RWPE2 (cell line): ENCODE results near the gene RARG.
"Not testable (repeated sequence)": the region's sequence is repeated elsewhere in the genome, so short reads cannot be mapped to it uniquely, and the experiment has no call there.

ENCODE experiments used
- ATAC-seq: fragments of 200-7000 bp; cut with Tn5 transposase; 3 replicates; pipeline ENCODE4 v1.9.1; 2021; ENCODE audit warnings: low read depth
- DNase-seq: peaks from one replicate; pipeline ENCODE4 v3.0.0-alpha.2; 2020; ENCODE audit warnings: low spot score
- H3K27ac ChIP-seq: fragments of 450-650 bp; 2 replicates; pipeline ENCODE4 v1.5.1; 2017; ENCODE audit warnings: mild to moderate bottlenecking; ENCODE audit not compliant: poor library complexity, severe bottlenecking
- H3K27me3 ChIP-seq: fragments of 250-450 bp; sonication (Bioruptor Pico); 2 replicates; pipeline ENCODE4 v1.5.1; 2021; ENCODE audit warnings: mild to moderate bottlenecking, moderate library complexity; ENCODE audit not compliant: insufficient read depth, poor library complexity, severe bottlenecking
- H3K36me3 ChIP-seq: fragments of 250-450 bp; sonication (Bioruptor Pico); 2 replicates; pipeline ENCODE4 v1.5.1; 2020; ENCODE audit warnings: low read depth, mild to moderate bottlenecking, moderate library complexity
- H3K4me1 ChIP-seq: fragments of 250-450 bp; sonication (Bioruptor Pico); 2 replicates; pipeline ENCODE4 v1.5.1; 2021; ENCODE audit warnings: mild to moderate bottlenecking, moderate library complexity; ENCODE audit not compliant: insufficient read depth, poor library complexity, severe bottlenecking
- H3K4me3 ChIP-seq: fragments of 250-450 bp; sonication (Bioruptor Pico); 2 replicates; pipeline ENCODE4 v1.5.1; 2021; ENCODE audit warnings: mild to moderate bottlenecking, moderate library complexity; ENCODE audit not compliant: severe bottlenecking
- H3K9me3 ChIP-seq: fragments of 250-450 bp; sonication (Bioruptor Pico); 2 replicates; pipeline ENCODE4 v1.5.1; 2021; ENCODE audit warnings: mild to moderate bottlenecking, moderate library complexity; ENCODE audit not compliant: severe bottlenecking
- TF ChIP-seq, protein P1 (sequence below): fragments of 450-650 bp; IDR thresholded peaks from one replicate; pipeline ENCODE4 v1.5.1; 2017; ENCODE audit warnings: mild to moderate bottlenecking, moderate library complexity; ENCODE audit not compliant: poor library complexity, severe bottlenecking

RARG gene

DNA sequence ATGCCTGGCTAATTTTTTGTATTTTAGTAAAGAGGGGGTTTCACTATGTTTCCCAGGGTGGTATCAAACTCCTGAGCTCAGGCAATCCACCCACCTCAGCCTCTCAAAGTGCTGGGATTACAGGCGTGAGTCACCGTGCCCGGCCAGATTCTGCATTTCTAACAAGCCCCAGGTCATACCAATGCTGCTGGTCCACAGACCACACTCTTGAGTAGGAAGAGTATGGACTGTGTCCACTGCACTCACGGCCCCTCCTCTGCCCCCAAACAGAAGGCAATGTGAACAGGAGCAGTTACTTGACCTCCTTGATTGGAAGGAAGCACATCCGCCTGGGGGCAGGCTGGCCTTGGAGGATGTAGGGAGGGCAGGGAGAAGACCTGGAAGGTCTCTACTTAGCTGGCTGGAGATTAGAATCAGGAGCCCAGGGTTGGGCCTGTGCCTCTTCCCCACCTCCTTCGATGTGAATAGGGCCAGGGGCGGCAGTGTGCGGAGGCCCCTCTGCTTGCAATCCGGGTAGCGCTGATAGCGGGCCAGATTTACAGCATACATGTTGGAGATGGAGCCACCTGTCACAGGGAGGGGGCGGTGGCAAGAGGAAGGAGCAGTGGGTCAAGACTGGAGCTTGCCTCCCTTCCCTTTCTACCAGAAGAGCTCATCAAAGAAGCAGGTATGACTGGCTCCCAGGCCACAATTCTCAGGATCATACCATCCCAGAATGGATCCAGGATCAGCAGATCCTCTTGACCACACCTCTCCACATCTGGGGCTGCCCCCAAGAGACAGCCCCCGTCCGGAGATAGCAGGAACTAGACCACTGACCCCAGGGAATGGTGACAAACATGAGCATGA lies 60.9 kb downstream of the RARG start:
- no peak overlapping the region for H3K27ac ChIP-seq
- H3K9me3 ChIP-seq: no peaks in the 10 kb centered on the region
- DNase-seq: no peak

DNA sequence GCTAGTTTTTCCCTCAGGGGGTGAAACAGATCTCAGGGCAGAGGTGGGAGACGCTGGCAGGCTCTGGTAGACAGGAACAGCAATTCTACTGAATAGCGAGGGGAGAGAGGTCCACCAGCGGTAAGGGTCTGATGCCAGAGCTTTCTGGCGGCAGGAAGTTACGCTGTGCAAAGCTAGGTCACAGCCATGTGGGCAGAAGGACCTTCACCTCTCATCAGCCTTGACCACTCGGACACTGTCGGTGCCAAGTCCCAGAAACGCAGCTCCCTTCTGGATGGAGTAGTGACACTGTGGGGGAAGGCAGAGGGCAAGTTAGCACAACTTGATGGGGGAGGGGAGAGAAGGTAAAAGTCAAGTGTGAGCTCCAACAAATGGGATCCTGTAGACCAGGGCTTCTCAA lies 61.8 kb downstream of the RARG start:
- no peak overlapping the region for H3K4me3 ChIP-seq
- H3K36me3 ChIP-seq: no peaks in the 10 kb centered on the region
- ATAC-seq (no peak), DNase-seq (no peak)
- TF ChIP-seq, protein P1, sequence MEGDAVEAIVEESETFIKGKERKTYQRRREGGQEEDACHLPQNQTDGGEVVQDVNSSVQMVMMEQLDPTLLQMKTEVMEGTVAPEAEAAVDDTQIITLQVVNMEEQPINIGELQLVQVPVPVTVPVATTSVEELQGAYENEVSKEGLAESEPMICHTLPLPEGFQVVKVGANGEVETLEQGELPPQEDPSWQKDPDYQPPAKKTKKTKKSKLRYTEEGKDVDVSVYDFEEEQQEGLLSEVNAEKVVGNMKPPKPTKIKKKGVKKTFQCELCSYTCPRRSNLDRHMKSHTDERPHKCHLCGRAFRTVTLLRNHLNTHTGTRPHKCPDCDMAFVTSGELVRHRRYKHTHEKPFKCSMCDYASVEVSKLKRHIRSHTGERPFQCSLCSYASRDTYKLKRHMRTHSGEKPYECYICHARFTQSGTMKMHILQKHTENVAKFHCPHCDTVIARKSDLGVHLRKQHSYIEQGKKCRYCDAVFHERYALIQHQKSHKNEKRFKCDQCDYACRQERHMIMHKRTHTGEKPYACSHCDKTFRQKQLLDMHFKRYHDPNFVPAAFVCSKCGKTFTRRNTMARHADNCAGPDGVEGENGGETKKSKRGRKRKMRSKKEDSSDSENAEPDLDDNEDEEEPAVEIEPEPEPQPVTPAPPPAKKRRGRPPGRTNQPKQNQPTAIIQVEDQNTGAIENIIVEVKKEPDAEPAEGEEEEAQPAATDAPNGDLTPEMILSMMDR: no peak
- no peak overlapping the region for H3K27ac ChIP-seq
- no peaks in the 10 kb centered on the region for H3K4me1 ChIP-seq
- no peaks in the 10 kb centered on the region for H3K9me3 ChIP-seq
- no peaks in the 10 kb centered on the region for H3K27me3 ChIP-seq

More for the DNA sequence above, 60.9 kb downstream of the RARG start:
- no peak for ATAC-seq
- H3K36me3 ChIP-seq: no peaks in the 10 kb centered on the region
- no peaks in the 10 kb centered on the region for H3K4me1 ChIP-seq
- TF ChIP-seq, protein P1: no peak
- no peaks in the 10 kb centered on the region for H3K27me3 ChIP-seq
- H3K4me3 ChIP-seq: no peak overlapping the region

DNA sequence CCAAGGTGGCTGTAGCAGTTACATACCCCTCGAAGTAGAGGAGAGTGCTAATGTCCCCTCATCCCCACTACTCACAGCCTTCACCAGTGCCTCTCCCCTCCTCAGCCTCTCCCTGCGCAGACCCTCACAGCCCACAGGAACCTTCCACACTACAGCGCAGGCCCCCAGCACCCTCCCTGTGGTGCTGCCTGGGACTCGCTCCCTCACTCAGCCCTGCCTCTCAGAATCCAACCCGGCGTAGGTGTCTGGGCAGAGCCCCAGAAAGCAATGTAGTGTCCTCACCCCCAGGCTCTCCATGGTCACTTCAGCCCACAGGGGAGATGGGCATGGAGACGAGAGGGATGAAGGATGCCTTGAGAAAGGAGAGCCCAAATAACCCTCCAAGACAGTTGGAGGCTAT lies 62.4 kb downstream of the RARG start:
- no peak for ATAC-seq
- H3K36me3 ChIP-seq: no peaks in the 10 kb centered on the region
- no peaks in the 10 kb centered on the region for H3K9me3 ChIP-seq
- H3K4me3 ChIP-seq: no peak overlapping the region
- no peak overlapping the region for H3K27ac ChIP-seq
- DNase-seq: no peak
- H3K4me1 ChIP-seq: no peaks in the 10 kb centered on the region
- TF ChIP-seq, protein P1: no peak
- no peaks in the 10 kb centered on the region for H3K27me3 ChIP-seq

DNA sequence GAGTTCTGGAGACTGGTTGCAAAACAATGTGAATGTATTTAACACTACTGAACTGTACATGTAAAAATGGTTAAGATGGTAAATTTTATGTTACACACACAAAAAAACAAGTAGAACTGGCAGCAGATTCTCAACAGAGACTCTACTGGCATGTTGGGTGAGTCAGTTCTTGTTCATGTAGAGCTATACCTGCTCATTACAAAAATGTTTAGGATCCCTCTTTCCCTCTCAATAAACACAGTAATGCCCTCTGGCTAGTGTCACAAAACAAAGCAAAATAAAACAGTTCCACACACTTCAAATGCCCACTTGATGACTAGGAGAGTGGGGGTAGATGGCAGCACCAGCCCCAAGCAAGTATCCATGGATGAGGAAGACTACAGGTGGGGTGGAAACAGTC lies 65.2 kb downstream of the RARG start:
- Histone ChIP-seq H3K27me3 (no peaks in the 10 kb centered on the region), H3K9me3 (no peaks in the 10 kb centered on the region), H3K4me3 (no peak overlapping the region), H3K4me1 (no peaks in the 10 kb centered on the region), H3K36me3 (no peaks in the 10 kb centered on the region), H3K27ac (no peak overlapping the region)
- no peak for DNase-seq
- TF ChIP-seq, protein P1: no peak
- peak; percentile 19; the same call in 1 of the 3 replicates for ATAC-seq

DNA sequence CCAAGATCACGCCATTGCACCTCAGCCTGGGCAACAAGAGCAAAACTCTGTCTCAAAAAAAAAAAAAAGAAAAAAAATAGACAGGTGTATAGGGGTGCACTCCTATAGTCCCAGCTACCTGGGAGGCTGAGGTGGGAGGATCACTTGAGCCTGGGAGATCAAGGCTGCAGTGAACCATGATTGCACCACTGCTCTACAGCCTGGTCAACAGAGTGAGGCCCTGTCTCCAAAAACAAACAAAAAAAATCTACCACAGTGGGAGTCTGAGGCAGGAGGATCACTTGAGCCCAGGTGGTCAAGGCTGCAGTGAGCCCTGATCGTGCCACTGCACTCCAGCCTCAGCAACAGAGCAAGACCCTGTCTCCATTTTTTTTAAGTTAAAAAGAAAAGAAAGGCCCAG lies 69.0 kb downstream of the RARG start:
- not testable (repeated sequence) for H3K27me3 ChIP-seq, H3K9me3 ChIP-seq, DNase-seq, H3K27ac ChIP-seq, H3K4me1 ChIP-seq, H3K36me3 ChIP-seq, ATAC-seq, H3K4me3 ChIP-seq
